Measurements from ENCODE around the gene TNNT3.

Gene TNNT3

DNA sequence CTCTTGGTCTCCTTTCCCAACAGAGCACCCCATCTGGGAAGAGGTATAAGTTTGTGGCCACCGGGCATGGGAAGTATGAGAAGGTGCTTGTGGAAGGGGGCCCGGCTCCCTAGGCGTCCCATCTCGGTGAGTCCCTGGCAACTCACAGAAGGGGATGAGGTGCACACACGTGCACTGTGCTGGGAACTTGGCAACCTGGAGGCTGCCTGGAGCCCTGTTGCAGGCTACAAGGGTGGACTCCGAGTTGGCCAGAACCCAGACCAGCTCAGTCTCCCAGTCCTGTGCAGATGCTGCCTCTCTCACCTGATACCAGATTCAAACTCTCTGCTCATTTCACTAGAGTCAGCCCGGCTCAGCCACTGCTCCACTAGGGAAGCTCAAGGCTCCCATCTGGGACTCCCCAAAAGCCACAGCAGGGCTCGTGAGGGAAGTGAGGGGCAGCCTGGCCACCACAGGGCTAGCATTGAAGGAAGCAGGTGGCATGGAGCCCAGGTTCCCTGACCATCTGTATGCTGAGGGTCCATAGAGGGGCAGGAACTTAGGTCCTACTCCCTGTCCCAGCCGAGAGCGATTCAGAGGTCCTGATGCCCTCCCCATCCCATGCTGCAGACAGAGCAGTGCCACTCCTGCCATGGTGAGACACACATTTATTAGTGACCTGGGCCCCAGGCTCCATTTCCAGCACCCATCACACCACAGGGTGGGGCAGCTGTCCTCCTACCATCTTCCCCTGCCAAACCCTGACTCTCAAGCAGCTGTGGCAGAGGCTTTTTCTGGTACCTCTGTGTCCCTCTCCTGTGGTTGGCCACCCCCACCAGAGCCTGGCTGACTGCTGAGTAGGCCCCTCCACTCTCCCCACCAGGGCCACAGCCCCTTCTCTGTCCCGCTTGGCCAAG, 31.8 kb upstream of the TNNT3 start:
- H3K4me1 Mint-ChIP-seq (ENCODE audit: low read depth) = peaks cover 16% of the 10 kb centered on the region

DNA sequence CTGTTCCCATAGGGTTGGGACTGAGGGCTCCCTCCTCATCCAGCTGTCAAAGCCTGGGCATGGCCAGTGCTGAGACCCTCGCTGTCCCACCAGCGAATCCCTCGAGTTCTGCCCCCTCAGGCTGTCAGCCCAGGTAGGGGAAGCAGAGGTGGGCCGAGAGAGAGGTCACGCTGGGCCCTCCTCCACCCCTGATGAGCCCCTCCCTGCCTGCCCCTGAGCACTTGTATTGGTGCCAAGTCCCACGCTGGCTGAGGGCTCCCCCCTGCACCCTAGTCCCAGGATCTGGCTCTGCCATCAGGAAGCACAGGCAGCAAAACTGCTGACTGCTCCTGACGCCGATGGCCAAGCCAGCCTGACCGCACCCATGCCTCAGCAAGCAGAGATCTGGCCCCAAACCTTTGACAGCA, 31.2 kb upstream of the TNNT3 start:
- H3K4me3 Mint-ChIP-seq = peak overlapping the region; percentile 73
- H3K27ac Mint-ChIP-seq = peak overlapping the region; percentile 92
- DNase-seq (ENCODE audit: low spot score) = no peak
- peaks cover 16% of the 10 kb centered on the region for H3K4me1 Mint-ChIP-seq (ENCODE audit: low read depth)
- H3K27me3 Mint-ChIP-seq (ENCODE audit: low read depth) = no peaks in the 10 kb centered on the region
- peaks cover 33% of the 10 kb centered on the region for H3K36me3 Mint-ChIP-seq (ENCODE audit: low read depth)
- H3K9me3 Mint-ChIP-seq = no peaks in the 10 kb centered on the region

More for the DNA sequence above, 31.8 kb upstream of the TNNT3 start:
- Mint-ChIP-seq H3K4me3 (no peak overlapping the region), H3K27me3 (ENCODE audit: low read depth) (no peaks in the 10 kb centered on the region), H3K27ac (peak overlapping the region; percentile 92), H3K9me3 (no peaks in the 10 kb centered on the region), H3K36me3 (ENCODE audit: low read depth) (peaks cover 30% of the 10 kb centered on the region)
- no peak for DNase-seq (ENCODE audit: low spot score)

DNA sequence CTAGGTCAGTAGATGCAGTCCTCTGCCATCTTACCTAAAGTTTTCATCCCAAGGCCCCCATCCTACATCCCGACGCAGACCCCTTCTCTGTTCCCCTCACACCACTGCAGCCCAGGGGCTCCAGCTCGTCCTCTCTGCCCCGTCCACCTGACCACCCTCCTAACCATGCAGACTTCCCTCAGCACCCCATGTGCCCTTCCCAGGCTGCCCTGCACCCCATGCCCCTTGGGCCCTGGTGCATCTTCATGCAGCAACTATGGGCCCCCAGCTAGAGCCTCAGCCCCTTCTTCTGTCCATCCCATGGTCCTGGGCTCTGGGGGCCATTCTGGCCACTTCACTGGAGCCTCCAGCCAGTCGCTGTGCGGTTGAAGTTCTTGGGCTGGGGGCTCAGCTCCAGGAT, 30.7 kb upstream of the TNNT3 start:
- Mint-ChIP-seq H3K4me1 (ENCODE audit: low read depth) (peaks cover 20% of the 10 kb centered on the region), H3K27ac (peak overlapping the region; percentile 92), H3K4me3 (peak overlapping the region; percentile 73), H3K36me3 (ENCODE audit: low read depth) (peaks cover 38% of the 10 kb centered on the region), H3K27me3 (ENCODE audit: low read depth) (no peaks in the 10 kb centered on the region), H3K9me3 (no peaks in the 10 kb centered on the region)
- DNase-seq (ENCODE audit: low spot score) = no peak

DNA sequence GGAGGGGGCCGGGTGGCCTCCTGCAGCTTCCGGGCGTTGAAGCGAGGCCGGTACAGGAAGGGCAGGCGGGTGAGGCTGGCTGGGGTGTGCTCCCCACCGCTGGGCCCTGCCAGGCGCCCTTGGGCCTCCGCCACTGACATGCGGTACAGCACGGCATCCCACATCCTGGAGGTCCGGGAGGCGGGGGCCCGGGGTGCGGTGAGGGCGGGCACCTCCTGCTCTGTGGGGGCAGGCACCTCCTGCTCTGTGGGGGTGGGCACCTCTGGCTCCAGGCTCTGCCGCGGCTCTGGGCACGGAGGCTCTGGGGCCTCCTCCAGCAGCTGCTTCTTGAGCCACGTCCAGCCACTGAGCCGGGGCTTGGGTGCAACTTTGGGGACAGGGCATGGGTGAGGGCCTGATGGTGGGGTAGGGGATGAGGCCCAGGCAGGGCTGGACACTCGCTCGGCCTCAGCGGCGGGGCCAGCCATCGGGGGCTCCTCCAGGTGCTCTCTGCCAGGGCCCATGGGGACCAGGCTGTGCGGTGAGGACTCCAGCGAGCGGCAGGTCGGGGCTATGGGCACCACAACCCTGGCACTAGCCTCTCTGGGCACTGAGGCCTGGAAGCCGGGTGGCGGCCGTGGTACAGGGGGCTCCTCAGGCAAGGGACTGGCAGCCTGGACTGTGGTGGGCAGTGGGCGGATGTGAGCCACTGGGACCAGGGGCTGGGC, 30.1 kb upstream of the TNNT3 start:
- peaks cover 38% of the 10 kb centered on the region for H3K36me3 Mint-ChIP-seq (ENCODE audit: low read depth)
- no peaks in the 10 kb centered on the region for H3K27me3 Mint-ChIP-seq (ENCODE audit: low read depth)
- DNase-seq (ENCODE audit: low spot score) = peak; percentile 72
- peaks cover 20% of the 10 kb centered on the region for H3K4me1 Mint-ChIP-seq (ENCODE audit: low read depth)
- peak overlapping the region; percentile 73 for H3K4me3 Mint-ChIP-seq
- peak overlapping the region; percentile 92 for H3K27ac Mint-ChIP-seq
- no peaks in the 10 kb centered on the region for H3K9me3 Mint-ChIP-seq

DNA sequence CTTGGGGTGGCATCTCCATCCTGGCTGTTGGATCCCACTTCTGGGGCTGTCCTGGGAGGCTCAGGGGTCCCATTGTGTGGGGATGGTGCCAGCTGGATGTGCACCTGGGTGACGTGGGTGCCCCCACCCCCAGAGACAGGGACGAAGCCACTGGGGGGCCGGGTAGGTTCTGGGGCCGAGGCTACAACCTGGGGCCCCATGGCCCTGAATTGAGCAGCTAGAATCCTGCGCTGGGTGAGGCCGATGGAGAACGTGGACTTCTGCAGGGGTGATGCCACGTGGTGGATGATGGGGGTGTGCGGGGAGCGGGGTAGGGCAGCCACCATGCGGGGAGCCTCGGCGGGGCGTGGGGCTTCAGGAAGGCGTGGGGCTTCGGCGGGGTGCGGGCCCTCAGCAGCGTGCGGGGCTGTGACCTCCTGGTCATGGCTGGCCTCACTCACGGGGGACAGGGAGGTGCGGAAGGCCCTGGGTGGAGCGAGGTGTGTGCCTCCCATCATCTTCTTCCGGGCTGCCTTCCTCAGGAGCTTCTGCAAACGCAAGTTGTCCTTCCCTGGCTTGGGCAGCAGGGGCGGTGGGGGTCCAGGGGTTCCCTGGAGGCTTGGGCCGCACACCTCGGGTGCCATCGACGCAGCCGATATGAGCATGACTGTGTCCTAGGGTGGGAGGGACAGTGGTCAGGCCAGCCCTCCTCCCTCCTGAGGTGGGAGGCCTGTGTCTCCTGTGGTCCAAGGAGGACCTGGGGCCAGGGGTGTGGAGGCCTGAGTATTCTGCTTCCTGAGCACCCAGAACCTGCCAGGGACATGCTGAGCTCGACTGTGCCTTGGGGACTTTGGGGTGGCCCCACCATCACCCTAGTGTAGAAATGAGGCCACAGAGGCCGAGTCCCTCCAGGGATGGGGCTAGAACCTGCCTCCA, 29.3 kb upstream of the TNNT3 start:
- H3K9me3 Mint-ChIP-seq = no peaks in the 10 kb centered on the region
- peaks cover 20% of the 10 kb centered on the region for H3K4me1 Mint-ChIP-seq (ENCODE audit: low read depth)
- no peaks in the 10 kb centered on the region for H3K27me3 Mint-ChIP-seq (ENCODE audit: low read depth)
- peaks cover 38% of the 10 kb centered on the region for H3K36me3 Mint-ChIP-seq (ENCODE audit: low read depth)
- H3K27ac Mint-ChIP-seq = peak overlapping the region; percentile 67
- H3K4me3 Mint-ChIP-seq = peak overlapping the region; percentile 73
- no peak for DNase-seq (ENCODE audit: low spot score)

DNA sequence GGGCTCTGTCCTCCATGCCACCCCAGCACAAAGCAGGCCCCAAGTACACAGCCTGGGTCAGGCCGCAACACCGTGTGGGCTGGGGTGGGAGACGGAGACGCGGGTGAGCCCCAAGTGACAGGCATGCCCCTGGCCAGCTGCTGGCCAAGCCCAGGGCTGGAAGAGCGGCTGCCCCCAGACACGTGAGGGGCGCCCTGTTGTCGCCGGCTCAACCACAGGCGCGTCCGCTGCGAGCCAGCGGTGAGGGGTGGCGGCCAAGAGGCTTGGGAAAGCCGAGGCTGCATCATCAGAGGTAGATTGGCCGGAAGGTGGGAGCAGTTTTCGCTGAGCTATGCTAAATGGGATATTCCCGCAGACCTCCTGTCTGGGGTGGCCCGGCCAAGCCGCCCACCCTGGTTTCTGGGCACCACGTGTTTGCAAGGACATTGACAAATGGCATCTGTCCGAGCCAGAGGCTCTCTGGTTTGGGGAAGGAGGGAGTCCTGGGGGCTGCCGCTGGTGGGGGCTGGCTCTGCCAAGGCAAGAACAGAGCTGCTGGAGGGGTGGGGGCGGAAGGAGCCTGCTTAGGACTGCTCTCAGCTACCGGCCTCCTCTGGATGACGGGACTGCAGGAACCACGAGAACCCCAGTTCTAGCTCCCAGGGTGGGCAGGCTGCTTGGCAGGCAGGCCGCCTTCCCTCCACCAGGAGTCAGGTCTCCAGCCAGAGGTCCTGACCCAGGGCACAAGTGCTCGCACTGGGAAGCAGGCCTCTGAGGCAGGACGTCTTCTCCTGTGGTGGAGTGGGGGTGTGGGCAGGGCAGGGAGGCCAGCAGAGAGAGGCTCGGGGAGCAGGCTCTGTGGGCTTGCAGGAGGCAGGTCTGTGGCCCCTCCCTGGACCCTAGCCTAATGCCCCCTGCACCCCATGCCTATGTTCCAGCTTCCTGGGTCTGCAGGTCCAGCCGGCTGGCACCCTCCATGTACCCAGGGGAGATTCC, 28.4 kb upstream of the TNNT3 start:
- no peaks in the 10 kb centered on the region for H3K9me3 Mint-ChIP-seq
- no peak for DNase-seq (ENCODE audit: low spot score)
- peaks cover 20% of the 10 kb centered on the region for H3K4me1 Mint-ChIP-seq (ENCODE audit: low read depth)
- H3K27me3 Mint-ChIP-seq (ENCODE audit: low read depth) = peaks cover 5% of the 10 kb centered on the region
- peaks cover 38% of the 10 kb centered on the region for H3K36me3 Mint-ChIP-seq (ENCODE audit: low read depth)
- no peak overlapping the region for H3K27ac Mint-ChIP-seq
- H3K4me3 Mint-ChIP-seq = peak overlapping the region; percentile 73

DNA sequence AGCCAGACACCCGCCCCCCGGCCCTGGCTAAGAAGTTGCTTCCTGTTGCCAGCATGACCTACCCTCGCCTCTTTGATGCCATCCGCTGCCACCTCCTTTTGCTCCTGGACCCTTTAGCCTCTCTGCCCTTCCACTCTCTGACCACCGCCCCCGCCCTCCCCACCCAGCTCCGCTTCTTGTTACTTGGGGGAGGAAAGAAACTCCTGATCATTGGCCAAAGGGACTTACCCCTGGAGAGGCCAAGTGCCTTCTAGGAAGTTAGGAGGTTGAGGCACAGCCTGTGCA, 27.7 kb upstream of the TNNT3 start, which contains the start of gene PRR33:
PRR33 (minus strand) TSS at position 65 of the 285 bp plus-strand sequence. CDS start 1,311 bp downstream, outside the sequence.
- no peak for DNase-seq (ENCODE audit: low spot score)
- Mint-ChIP-seq H3K27ac (peak within 1 kb of the TSS; percentile 57), H3K36me3 (ENCODE audit: low read depth) (peaks cover 37% of the 10 kb centered on the region), H3K4me3 (peak within 1 kb of the TSS; percentile 73), H3K4me1 (ENCODE audit: low read depth) (peaks cover 18% of the 10 kb centered on the region), H3K9me3 (no peaks in the 10 kb centered on the region), H3K27me3 (ENCODE audit: low read depth) (peaks cover 11% of the 10 kb centered on the region)

DNA sequence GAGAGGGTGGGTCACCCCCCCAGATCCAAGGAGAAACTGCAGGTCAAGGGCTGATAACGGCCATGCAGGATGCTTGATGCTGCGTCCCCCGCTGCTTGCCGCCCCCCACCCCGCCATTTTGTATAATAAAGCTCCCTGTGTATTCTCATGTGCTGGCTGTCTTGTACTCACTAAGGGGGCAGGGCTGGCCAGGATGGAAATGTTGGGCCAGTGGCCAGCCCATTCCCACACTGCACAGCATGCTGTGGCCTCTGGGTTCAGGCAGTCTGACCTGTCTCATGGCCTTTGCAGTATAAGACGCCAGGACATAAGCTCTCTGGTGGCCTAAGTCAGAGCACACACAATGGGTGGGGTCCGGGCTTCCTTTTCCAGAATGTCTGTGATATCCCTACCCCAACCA, 27.4 kb upstream of the TNNT3 start:
- DNase-seq (ENCODE audit: low spot score) = no peak
- no peak overlapping the region for H3K4me3 Mint-ChIP-seq
- peaks cover 14% of the 10 kb centered on the region for H3K27me3 Mint-ChIP-seq (ENCODE audit: low read depth)
- peaks cover 17% of the 10 kb centered on the region for H3K4me1 Mint-ChIP-seq (ENCODE audit: low read depth)
- H3K27ac Mint-ChIP-seq = peak overlapping the region; percentile 57
- H3K36me3 Mint-ChIP-seq (ENCODE audit: low read depth) = peaks cover 34% of the 10 kb centered on the region
- H3K9me3 Mint-ChIP-seq = no peaks in the 10 kb centered on the region

DNA sequence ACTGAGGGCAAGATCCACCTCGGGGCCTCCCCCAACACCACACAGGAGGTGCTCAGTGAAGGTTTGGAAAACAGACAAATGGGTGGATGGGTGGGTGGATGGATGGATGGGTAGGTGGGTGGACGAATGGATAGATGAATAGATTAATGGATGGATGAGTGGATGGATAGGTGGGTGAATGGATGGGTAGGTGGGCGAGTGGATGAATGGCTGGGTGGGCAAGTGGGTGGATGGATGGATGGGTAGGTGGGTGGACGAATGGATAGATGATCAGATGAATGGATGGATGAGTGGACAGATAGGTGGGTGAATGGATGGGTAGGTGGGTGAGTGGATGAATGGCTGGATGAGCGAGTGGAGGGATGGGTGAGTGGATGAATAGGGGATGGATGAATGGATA, 26.9 kb upstream of the TNNT3 start:
- peaks cover 19% of the 10 kb centered on the region for H3K27me3 Mint-ChIP-seq (ENCODE audit: low read depth)
- peak overlapping the region; percentile 43 for H3K27ac Mint-ChIP-seq
- DNase-seq (ENCODE audit: low spot score) = no peak
- no peaks in the 10 kb centered on the region for H3K9me3 Mint-ChIP-seq
- H3K36me3 Mint-ChIP-seq (ENCODE audit: low read depth) = peaks cover 34% of the 10 kb centered on the region
- peaks cover 17% of the 10 kb centered on the region for H3K4me1 Mint-ChIP-seq (ENCODE audit: low read depth)
- H3K4me3 Mint-ChIP-seq = no peak overlapping the region

DNA sequence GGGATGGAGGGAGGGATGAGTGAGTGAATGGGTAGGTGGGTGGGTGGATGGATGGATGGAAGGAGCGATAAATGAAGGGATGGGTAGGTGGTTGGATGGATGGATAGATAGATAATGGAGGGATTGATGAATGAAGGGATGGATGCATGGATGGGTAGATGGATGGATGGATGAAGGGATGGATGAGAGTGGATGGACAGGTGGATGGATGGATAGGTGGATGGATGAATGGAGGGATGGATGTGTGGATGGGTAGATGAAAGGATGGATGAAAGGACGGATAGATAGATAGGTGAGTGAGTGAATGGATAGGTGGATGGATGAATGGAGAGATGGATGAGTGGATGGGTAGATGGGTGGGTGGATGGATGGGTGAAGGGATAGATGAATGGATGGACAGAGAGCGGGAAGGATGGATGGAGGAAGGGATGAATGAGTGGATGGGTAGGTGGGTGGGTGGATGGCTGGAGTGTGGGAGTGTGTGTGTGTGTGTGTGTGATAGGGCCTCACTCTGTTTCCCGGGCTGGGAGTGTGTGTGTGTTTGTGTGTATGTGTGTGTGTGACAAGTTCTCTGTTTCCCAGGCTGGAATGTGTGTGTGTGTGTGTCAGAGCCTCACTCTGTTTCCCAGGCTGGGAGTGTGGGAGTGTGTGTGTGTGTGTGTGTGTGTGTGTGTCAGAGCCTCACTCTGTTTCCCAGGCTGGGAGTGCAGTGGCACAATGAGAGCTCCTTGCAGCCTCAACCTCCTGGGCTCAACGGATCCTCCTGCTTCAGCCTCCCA, 25.7 kb upstream of the TNNT3 start:
- H3K36me3 Mint-ChIP-seq (ENCODE audit: low read depth) = peaks cover 25% of the 10 kb centered on the region
- H3K4me3 Mint-ChIP-seq = no peak overlapping the region
- H3K9me3 Mint-ChIP-seq = no peaks in the 10 kb centered on the region
- H3K27ac Mint-ChIP-seq = peak overlapping the region; percentile 72
- no peak for DNase-seq (ENCODE audit: low spot score)
- H3K4me1 Mint-ChIP-seq (ENCODE audit: low read depth) = peaks cover 8% of the 10 kb centered on the region
- H3K27me3 Mint-ChIP-seq (ENCODE audit: low read depth) = peaks cover 23% of the 10 kb centered on the region

DNA sequence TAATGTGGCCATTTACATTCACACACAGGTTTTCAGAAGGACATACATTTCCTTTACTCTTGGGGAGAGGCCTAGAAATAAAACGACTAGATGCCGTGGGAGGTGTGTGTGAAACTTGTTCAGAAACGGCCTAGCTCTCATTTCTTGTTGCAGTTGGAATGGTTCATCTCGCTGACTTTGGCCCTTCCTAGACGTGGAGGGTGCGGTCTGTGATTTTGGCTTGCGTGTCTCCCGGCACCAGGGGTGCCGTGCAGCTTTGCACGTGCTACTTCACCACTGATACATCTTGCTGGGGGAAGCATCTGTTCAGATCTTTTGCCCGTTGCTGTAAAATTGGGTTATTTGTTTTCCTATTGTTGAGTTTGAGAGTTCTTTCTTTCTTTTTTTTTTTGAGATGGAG, 24.7 kb upstream of the TNNT3 start:
- H3K36me3 Mint-ChIP-seq (ENCODE audit: low read depth) = peaks cover 19% of the 10 kb centered on the region
- H3K4me3 Mint-ChIP-seq = no peak overlapping the region

DNA sequence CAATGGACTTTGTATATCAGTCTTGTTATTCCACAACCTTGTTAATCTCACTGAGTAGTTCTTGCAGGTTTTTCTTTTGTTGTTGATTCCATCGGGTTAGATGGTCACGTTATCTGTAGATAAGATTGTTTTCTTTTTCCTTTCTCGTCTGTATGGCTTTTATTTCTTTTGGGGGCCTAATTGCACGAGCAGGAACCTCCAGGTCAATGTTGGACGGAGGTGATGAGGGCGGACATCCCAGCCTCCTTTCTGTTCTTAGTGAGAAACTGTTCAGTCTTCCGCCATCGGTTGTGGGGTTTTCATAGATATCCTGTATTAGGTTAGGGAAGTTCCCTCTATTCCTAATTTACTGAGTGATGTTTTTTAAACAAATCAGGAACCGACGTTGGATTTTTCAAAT, 23.0 kb upstream of the TNNT3 start:
- H3K27ac Mint-ChIP-seq = peak overlapping the region; percentile 4
- H3K36me3 Mint-ChIP-seq (ENCODE audit: low read depth) = peaks cover 15% of the 10 kb centered on the region
- no peak for DNase-seq (ENCODE audit: low spot score)
- H3K4me3 Mint-ChIP-seq = no peak overlapping the region
- peaks cover 5% of the 10 kb centered on the region for H3K4me1 Mint-ChIP-seq (ENCODE audit: low read depth)
- no peaks in the 10 kb centered on the region for H3K9me3 Mint-ChIP-seq
- peaks cover 31% of the 10 kb centered on the region for H3K27me3 Mint-ChIP-seq (ENCODE audit: low read depth)

More for the DNA sequence above, 24.7 kb upstream of the TNNT3 start:
- Mint-ChIP-seq H3K27me3 (ENCODE audit: low read depth) (peaks cover 29% of the 10 kb centered on the region), H3K4me1 (ENCODE audit: low read depth) (peaks cover 5% of the 10 kb centered on the region), H3K27ac (no peak overlapping the region), H3K9me3 (no peaks in the 10 kb centered on the region)
- DNase-seq (ENCODE audit: low spot score) = no peak

Measured in T-helper 2 cell treated with Interferon-gamma antibody and Interleukin-4, amounts not matched to agents 5 μg/mL and 100 μg/mL, for 36 hours (primary cell).